Breast epithelium (tissue), 3 donors: ENCODE measurements around the gene SETDB2.

Experiments
- CTCF ChIP-seq, 3 donors: fragments of 450-650 bp; IDR thresholded peaks; one replicate each; pipeline ENCODE4 v1.5.1; 2016 to 2017; ENCODE audit warnings: antibody characterized with exemption in 3 of 3, mild to moderate bottlenecking in 3 of 3, moderate library complexity in 3 of 3
- POLR2AphosphoS5 ChIP-seq, 3 donors: sonication (generic); formaldehyde crosslinking; IDR thresholded peaks; one replicate each; pipeline ENCODE4 v1.6.1; 2017; ENCODE audit warnings: antibody characterized with exemption in 3 of 3

- TF ChIP-seq CTCF (IDR thresholded peaks at IDR 0.05) = no peak
- no peak for TF ChIP-seq POLR2AphosphoS5 (IDR thresholded peaks at IDR 0.05)
Measured at GRCh38 chr13:49512578-49512977, 68.5 kb downstream of the SETDB2 start.
